NB4 (cell line): ENCODE data around the gene INS.

Source experiments
- POLR2A ChIP-seq: IDR thresholded peaks from 2 replicates; pipeline ENCODE4 v1.6.1; 2011; ENCODE audit warnings: mild to moderate bottlenecking; ENCODE audit not compliant: insufficient read length; ENCODE audit errors: extremely low read depth
- TF ChIP-seq, protein P1 (sequence below): IDR thresholded peaks from one replicate; pipeline ENCODE4 v1.5.1; 2012; ENCODE audit warnings: low read depth, low read length
- TF ChIP-seq, protein P2 (sequence below): IDR thresholded peaks from 2 replicates; pipeline ENCODE4 v1.6.1; 2011; ENCODE audit warnings: low read depth, low read length

DNA sequence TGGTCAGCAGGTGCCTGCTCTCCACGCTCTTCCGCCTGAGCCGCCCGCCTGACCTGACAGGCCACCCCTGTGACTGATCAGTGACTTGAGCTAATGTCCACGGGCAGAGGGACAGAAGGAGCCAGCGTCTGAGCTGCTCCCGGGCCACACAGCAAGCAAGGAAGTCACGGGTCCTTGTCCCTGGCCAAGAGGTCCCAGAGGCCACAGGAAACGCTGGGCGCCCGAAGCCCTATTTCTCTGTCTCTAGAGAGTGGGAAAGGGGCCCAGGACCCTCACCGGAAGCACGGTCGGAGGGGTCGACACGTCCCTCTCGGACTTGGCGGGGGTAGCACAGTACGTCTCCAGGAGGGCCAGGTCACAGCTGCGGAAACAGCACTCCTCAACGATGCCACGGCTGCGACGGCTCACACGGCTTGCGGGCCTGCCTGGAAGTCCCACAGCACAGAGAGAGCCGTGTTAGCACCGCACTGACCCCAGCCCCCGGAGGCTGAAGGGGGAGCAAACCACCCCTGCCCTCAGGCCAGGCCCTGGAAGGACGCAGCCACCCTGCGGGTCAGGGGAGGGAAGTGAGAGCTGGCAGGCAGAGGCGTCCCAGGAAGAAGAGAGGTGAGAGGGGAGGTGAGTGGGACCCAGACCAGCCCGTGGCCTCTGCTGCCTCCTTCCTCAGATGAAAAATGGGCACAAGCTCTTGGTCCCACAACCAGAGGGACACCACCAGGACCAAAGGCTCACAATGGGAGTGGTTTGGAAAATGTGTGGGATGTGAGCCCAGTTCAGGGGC is 27.6 kb downstream of the INS start:
- TF ChIP-seq, protein P1, sequence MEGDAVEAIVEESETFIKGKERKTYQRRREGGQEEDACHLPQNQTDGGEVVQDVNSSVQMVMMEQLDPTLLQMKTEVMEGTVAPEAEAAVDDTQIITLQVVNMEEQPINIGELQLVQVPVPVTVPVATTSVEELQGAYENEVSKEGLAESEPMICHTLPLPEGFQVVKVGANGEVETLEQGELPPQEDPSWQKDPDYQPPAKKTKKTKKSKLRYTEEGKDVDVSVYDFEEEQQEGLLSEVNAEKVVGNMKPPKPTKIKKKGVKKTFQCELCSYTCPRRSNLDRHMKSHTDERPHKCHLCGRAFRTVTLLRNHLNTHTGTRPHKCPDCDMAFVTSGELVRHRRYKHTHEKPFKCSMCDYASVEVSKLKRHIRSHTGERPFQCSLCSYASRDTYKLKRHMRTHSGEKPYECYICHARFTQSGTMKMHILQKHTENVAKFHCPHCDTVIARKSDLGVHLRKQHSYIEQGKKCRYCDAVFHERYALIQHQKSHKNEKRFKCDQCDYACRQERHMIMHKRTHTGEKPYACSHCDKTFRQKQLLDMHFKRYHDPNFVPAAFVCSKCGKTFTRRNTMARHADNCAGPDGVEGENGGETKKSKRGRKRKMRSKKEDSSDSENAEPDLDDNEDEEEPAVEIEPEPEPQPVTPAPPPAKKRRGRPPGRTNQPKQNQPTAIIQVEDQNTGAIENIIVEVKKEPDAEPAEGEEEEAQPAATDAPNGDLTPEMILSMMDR = no peak
- TF ChIP-seq POLR2A = no peak
- TF ChIP-seq, protein P2, sequence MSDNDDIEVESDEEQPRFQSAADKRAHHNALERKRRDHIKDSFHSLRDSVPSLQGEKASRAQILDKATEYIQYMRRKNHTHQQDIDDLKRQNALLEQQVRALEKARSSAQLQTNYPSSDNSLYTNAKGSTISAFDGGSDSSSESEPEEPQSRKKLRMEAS = no peak
